GM23338 (cell line): ENCODE measurements around the gene CHEK1. TPM values are rescaled to one million over a fixed set of nuclear protein-coding genes. Genes with fewer than 3 reads are reported as not detected.

Experiments used
- ATAC-seq: fragments of 200-7000 bp; cut with Tn5 transposase; 3 replicates; pipeline ENCODE4 v1.9.1; 2020
- DNase-seq: peaks from one replicate; pipeline ENCODE4 v3.0.0-alpha.2; 2015; ENCODE audit warnings: low spot score
- H2AFZ ChIP-seq: fragments of 200-600 bp; sonication (generic); 2 replicates; pipeline ENCODE4 v1.8.0; 2016; ENCODE audit warnings: antibody characterized with exemption, mild to moderate bottlenecking, moderate library complexity
- H3F3A ChIP-seq: fragments of 200-600 bp; sonication (generic); replicated peaks from 2 replicates; pipeline ENCODE4 v1.8.0; 2017; ENCODE audit warnings: antibody characterized with exemption, mixed run types, low read depth
- H3K27ac ChIP-seq: fragments of 200-600 bp; sonication (generic); 2 replicates; pipeline ENCODE4 v1.6.1; 2016; ENCODE audit warnings: low read depth
- H3K27me3 ChIP-seq: fragments of 200-600 bp; sonication (generic); 2 replicates; pipeline ENCODE4 v1.8.0; 2016; ENCODE audit warnings: mild to moderate bottlenecking, mixed run types, moderate library complexity; ENCODE audit not compliant: insufficient read depth
- H3K36me3 ChIP-seq: fragments of 200-600 bp; sonication (generic); 2 replicates; pipeline ENCODE4 v1.8.0; 2016; ENCODE audit warnings: mild to moderate bottlenecking; ENCODE audit not compliant: insufficient read depth
- H3K4me1 ChIP-seq: fragments of 200-600 bp; sonication (generic); 2 replicates; pipeline ENCODE4 v1.8.0; 2016; ENCODE audit warnings: mild to moderate bottlenecking, moderate library complexity; ENCODE audit not compliant: insufficient read depth
- H3K4me2 ChIP-seq: fragments of 200-600 bp; sonication (generic); 2 replicates; pipeline ENCODE4 v1.7.1; 2017; ENCODE audit warnings: mixed run types
- H3K4me3 ChIP-seq: fragments of 200-600 bp; sonication (generic); 2 replicates; pipeline ENCODE4 v1.6.1; 2016; ENCODE audit warnings: mixed run types
- H3K79me2 ChIP-seq: fragments of 200-600 bp; sonication (generic); replicated peaks from 2 replicates; pipeline ENCODE4 v1.8.0; 2017; ENCODE audit warnings: mild to moderate bottlenecking; ENCODE audit not compliant: insufficient read depth
- H3K9me2 ChIP-seq: fragments of 200-600 bp; sonication (generic); 2 replicates; pipeline ENCODE4 v1.8.0; 2017; ENCODE audit not compliant: insufficient read depth
- H4K20me1 ChIP-seq: fragments of 200-600 bp; sonication (generic); replicated peaks from 2 replicates; pipeline ENCODE4 v1.8.0; 2017; ENCODE audit warnings: mild to moderate bottlenecking; ENCODE audit not compliant: insufficient read depth
- H3K27ac Mint-ChIP-seq: 2 replicates; pipeline ENCODE4 v1.8.0; 2020; ENCODE audit warnings: inconsistent platforms, mild to moderate bottlenecking, moderate library complexity, mixed read lengths
- H3K27me3 Mint-ChIP-seq: 3 replicates; pipeline ENCODE4 v1.8.0; 2022; ENCODE audit warnings: low read depth, mild to moderate bottlenecking, moderate library complexity, mixed read lengths, inconsistent platforms; ENCODE audit not compliant: insufficient read depth, poor library complexity
- H3K36me3 Mint-ChIP-seq: 3 replicates; pipeline ENCODE4 v1.8.0; 2021; ENCODE audit warnings: low read depth, mild to moderate bottlenecking, inconsistent platforms, moderate library complexity, mixed read lengths
- H3K4me1 Mint-ChIP-seq: 3 replicates; pipeline ENCODE4 v1.8.0; 2020; ENCODE audit warnings: mild to moderate bottlenecking, inconsistent platforms, mixed read lengths
- H3K4me3 Mint-ChIP-seq: 3 replicates; pipeline ENCODE4 v1.8.0; 2021; ENCODE audit warnings: moderate library complexity, mild to moderate bottlenecking, inconsistent platforms, mixed read lengths
- H3K9me3 Mint-ChIP-seq: 3 replicates; pipeline ENCODE4 v1.8.0; 2020; ENCODE audit warnings: moderate library complexity, mild to moderate bottlenecking, inconsistent platforms, mixed read lengths
- CREB1 ChIP-seq: fragments of 250-450 bp; sonication (Bioruptor Pico); IDR thresholded peaks from 2 replicates; pipeline ENCODE4 v1.5.0; 2020; ENCODE audit warnings: low read depth, mild to moderate bottlenecking, moderate library complexity
- EZH2phosphoT487 ChIP-seq: fragments of 200-600 bp; sonication (generic); IDR thresholded peaks from one replicate; pipeline ENCODE4 v1.8.1; 2018; ENCODE audit warnings: antibody characterized with exemption; ENCODE audit not compliant: unreplicated experiment
- NANOG ChIP-seq: IDR thresholded peaks from 2 replicates; pipeline ENCODE4 v1.6.1; 2016; ENCODE audit warnings: antibody characterized with exemption, borderline replicate concordance
- POLR2AphosphoS5 ChIP-seq: IDR thresholded peaks from 2 replicates; pipeline ENCODE4 v1.6.1; 2016; ENCODE audit warnings: antibody characterized with exemption, low read depth
- STAT1 ChIP-seq: IDR thresholded peaks from one replicate; pipeline ENCODE4 v1.6.1; 2016; ENCODE audit warnings: antibody characterized with exemption; ENCODE audit not compliant: unreplicated experiment
- ZNF114 ChIP-seq: fragments of 250-450 bp; sonication (Bioruptor Pico); IDR thresholded peaks from 2 replicates; pipeline ENCODE4 v1.5.0; 2020; ENCODE audit warnings: mild to moderate bottlenecking, moderate library complexity
- ZNF331 ChIP-seq: fragments of 250-450 bp; sonication (Bioruptor Pico); IDR thresholded peaks from 2 replicates; pipeline ENCODE4 v1.5.0; 2020; ENCODE audit warnings: low read depth, mild to moderate bottlenecking, moderate library complexity
- polyA plus RNA-seq: library from polyadenylated mRNA; unstranded; fragments of >200 nt; fragmentation: Nextera tagmentation; extraction: Ambion mirVana; gene quantifications from 2 replicates; pipeline ENCODE4 v1.2.1, GENCODE V29; 2016
- total RNA-seq: library from RNA; depleted of rRNA; stranded (reverse); fragments of >200 nt; shearing (Covaris generic); gene quantifications from 2 replicates; pipeline ENCODE4 v1.2.3, GENCODE V29; 2014
- TF ChIP-seq, protein P1 (sequence below): fragments of 250-450 bp; sonication (Bioruptor Pico); IDR thresholded peaks from 2 replicates; pipeline ENCODE4 v1.5.0; 2020; ENCODE audit warnings: mild to moderate bottlenecking, moderate library complexity
- TF ChIP-seq, protein P2 (sequence below): IDR thresholded peaks from one replicate; pipeline ENCODE4 v1.6.1; 2018; ENCODE audit warnings: antibody characterized with exemption; ENCODE audit not compliant: unreplicated experiment

Gene CHEK1
- total and polyA plus RNA-seq, 2 experiments from 2014 or later: 90.0 to 102 TPM

DNA sequence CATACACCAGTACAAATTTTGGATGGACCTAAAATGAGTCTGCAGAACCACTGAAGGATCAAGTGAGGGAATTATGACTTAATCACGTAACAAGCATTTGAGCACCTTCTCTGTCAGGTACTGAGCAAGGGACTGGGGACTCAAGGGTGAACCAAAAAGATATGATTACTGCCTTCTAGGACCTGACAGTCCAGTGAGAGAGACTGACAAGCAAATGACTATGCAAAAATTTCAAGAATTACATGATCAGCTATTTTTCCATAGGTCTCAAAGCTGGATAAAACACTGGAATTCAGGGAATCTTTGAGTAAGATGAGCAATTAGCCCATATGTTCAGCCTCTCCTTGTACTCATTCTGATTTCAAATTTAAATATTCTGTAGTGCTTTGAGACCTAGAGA lies 37.5 kb upstream of the CHEK1 start:
- no peaks in the 10 kb centered on the region for H3K27me3 ChIP-seq
- DNase-seq (no peak), ATAC-seq (no peak)
- no peak overlapping the region for H2AFZ ChIP-seq
- Mint-ChIP-seq H3K9me3 (no peaks in the 10 kb centered on the region), H3K27me3 (peaks cover 2% of the 10 kb centered on the region), H3K4me3 (no peak overlapping the region), H3K4me1 (peaks cover 4% of the 10 kb centered on the region; the same call in 1 of the 3 replicates), H3K27ac (no peak overlapping the region), H3K36me3 (peaks cover 26% of the 10 kb centered on the region)
- no peak overlapping the region for H3K4me2 ChIP-seq
- no peak overlapping the region for H3K27ac ChIP-seq
- 0 out of 2 replicates have a peak, but pooled peaks cover 2% of the 10 kb centered on the region for H3F3A ChIP-seq
- H3K9me2 ChIP-seq: no peaks in the 10 kb centered on the region
- TF ChIP-seq NANOG (no peak), EZH2phosphoT487 (no peak), CREB1 (CRISPR knock-in tag) (no peak), ZNF114 (CRISPR knock-in tag) (no peak), ZNF331 (CRISPR knock-in tag) (no peak), STAT1 (no peak), POLR2AphosphoS5 (no peak)
- TF ChIP-seq, protein P1, sequence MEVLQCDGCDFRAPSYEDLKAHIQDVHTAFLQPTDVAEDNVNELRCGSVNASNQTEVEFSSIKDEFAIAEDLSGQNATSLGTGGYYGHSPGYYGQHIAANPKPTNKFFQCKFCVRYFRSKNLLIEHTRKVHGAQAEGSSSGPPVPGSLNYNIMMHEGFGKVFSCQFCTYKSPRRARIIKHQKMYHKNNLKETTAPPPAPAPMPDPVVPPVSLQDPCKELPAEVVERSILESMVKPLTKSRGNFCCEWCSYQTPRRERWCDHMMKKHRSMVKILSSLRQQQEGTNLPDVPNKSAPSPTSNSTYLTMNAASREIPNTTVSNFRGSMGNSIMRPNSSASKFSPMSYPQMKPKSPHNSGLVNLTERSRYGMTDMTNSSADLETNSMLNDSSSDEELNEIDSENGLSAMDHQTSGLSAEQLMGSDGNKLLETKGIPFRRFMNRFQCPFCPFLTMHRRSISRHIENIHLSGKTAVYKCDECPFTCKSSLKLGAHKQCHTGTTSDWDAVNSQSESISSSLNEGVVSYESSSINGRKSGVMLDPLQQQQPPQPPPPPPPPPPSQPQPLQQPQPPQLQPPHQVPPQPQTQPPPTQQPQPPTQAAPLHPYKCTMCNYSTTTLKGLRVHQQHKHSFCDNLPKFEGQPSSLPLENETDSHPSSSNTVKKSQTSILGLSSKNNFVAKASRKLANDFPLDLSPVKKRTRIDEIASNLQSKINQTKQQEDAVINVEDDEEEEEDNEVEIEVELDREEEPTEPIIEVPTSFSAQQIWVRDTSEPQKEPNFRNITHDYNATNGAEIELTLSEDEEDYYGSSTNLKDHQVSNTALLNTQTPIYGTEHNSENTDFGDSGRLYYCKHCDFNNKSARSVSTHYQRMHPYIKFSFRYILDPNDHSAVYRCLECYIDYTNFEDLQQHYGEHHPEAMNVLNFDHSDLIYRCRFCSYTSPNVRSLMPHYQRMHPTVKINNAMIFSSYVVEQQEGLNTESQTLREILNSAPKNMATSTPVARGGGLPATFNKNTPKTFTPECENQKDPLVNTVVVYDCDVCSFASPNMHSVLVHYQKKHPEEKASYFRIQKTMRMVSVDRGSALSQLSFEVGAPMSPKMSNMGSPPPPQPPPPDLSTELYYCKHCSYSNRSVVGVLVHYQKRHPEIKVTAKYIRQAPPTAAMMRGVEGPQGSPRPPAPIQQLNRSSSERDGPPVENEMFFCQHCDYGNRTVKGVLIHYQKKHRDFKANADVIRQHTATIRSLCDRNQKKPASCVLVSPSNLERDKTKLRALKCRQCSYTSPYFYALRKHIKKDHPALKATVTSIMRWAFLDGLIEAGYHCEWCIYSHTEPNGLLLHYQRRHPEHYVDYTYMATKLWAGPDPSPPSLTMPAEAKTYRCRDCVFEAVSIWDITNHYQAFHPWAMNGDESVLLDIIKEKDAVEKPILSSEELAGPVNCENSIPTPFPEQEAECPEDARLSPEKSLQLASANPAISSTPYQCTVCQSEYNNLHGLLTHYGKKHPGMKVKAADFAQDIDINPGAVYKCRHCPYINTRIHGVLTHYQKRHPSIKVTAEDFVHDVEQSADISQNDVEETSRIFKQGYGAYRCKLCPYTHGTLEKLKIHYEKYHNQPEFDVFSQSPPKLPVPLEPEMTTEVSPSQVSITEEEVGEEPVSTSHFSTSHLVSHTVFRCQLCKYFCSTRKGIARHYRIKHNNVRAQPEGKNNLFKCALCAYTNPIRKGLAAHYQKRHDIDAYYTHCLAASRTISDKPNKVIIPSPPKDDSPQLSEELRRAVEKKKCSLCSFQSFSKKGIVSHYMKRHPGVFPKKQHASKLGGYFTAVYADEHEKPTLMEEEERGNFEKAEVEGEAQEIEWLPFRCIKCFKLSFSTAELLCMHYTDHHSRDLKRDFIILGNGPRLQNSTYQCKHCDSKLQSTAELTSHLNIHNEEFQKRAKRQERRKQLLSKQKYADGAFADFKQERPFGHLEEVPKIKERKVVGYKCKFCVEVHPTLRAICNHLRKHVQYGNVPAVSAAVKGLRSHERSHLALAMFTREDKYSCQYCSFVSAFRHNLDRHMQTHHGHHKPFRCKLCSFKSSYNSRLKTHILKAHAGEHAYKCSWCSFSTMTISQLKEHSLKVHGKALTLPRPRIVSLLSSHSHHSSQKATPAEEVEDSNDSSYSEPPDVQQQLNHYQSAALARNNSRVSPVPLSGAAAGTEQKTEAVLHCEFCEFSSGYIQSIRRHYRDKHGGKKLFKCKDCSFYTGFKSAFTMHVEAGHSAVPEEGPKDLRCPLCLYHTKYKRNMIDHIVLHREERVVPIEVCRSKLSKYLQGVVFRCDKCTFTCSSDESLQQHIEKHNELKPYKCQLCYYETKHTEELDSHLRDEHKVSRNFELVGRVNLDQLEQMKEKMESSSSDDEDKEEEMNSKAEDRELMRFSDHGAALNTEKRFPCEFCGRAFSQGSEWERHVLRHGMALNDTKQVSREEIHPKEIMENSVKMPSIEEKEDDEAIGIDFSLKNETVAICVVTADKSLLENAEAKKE: no peak
- TF ChIP-seq, protein P2, sequence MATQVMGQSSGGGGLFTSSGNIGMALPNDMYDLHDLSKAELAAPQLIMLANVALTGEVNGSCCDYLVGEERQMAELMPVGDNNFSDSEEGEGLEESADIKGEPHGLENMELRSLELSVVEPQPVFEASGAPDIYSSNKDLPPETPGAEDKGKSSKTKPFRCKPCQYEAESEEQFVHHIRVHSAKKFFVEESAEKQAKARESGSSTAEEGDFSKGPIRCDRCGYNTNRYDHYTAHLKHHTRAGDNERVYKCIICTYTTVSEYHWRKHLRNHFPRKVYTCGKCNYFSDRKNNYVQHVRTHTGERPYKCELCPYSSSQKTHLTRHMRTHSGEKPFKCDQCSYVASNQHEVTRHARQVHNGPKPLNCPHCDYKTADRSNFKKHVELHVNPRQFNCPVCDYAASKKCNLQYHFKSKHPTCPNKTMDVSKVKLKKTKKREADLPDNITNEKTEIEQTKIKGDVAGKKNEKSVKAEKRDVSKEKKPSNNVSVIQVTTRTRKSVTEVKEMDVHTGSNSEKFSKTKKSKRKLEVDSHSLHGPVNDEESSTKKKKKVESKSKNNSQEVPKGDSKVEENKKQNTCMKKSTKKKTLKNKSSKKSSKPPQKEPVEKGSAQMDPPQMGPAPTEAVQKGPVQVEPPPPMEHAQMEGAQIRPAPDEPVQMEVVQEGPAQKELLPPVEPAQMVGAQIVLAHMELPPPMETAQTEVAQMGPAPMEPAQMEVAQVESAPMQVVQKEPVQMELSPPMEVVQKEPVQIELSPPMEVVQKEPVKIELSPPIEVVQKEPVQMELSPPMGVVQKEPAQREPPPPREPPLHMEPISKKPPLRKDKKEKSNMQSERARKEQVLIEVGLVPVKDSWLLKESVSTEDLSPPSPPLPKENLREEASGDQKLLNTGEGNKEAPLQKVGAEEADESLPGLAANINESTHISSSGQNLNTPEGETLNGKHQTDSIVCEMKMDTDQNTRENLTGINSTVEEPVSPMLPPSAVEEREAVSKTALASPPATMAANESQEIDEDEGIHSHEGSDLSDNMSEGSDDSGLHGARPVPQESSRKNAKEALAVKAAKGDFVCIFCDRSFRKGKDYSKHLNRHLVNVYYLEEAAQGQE: no peak
- peaks cover 15% of the 10 kb centered on the region for H3K36me3 ChIP-seq
- no peaks in the 10 kb centered on the region; the same call in 1 of the 2 replicates for H4K20me1 ChIP-seq
- 0 out of 2 replicates have a peak, but pooled peaks cover 4% of the 10 kb centered on the region for H3K4me1 ChIP-seq
- H3K79me2 ChIP-seq: no peaks in the 10 kb centered on the region
- no peak overlapping the region for H3K4me3 ChIP-seq
